ENCODE measurements around the gene AOPEP.

AOPEP gene

GRCh38 chr9:95032580-95033341 lies 306.3 kb downstream of the AOPEP start:
- ChIA-PET POLR2A (no interaction called here), CTCF (interaction anchor here (0.7 kb wide), 1 partner anchor 308 kb away, joined by 3 read pairs; no protein-coding TSS in a partner anchor)
- Histone ChIP-seq H3K36me3 (ENCODE audit: control insufficient read depth in 2 of 2, insufficient read depth in 1 of 2, low read length in 2 of 2) (no peaks in the 10 kb centered on the region), H3K4me1 (ENCODE audit: control insufficient read depth, insufficient read depth, low read length) (peaks cover 10% of the 10 kb centered on the region; the same call in 1 of the 2 replicates), H3K27ac (ENCODE audit: extremely low read depth, low read depth, low read length) (no peak overlapping the region), H3K9me3 (ENCODE audit: control insufficient read depth, insufficient read depth, low read depth, low read length) (no peaks in the 10 kb centered on the region), H3K4me3 (ENCODE audit: low read depth, low read length) (no peak overlapping the region)
- TF ChIP-seq ZNF510 (tag by site-specific recombination; IDR thresholded peaks at IDR 0.05; ENCODE audit: insufficient replicate concordance) (no peak), KLF8 (tag by site-specific recombination; IDR thresholded peaks at IDR 0.05) (no peak), ZNF18 (tag by site-specific recombination; IDR thresholded peaks at IDR 0.05) (no peak), ZNF354C (tag by site-specific recombination; IDR thresholded peaks at IDR 0.05; ENCODE audit: borderline replicate concordance, low read depth) (no peak), ZNF664 (tag by site-specific recombination; IDR thresholded peaks at IDR 0.05) (no peak), REST (tag by site-specific recombination; IDR thresholded peaks at IDR 0.05) (no peak), GLI4 (tag by site-specific recombination; IDR thresholded peaks at IDR 0.05) (no peak)

GRCh38 chr9:95035846-95036245 lies 309.3 kb downstream of the AOPEP start:
- CTCF ChIA-PET: no interaction called here
- H3K9me3 ChIP-seq (ENCODE audit: control insufficient read depth, insufficient read depth, low read depth, low read length): no peaks in the 10 kb centered on the region
- H3K36me3 ChIP-seq (ENCODE audit: control insufficient read depth in 2 of 2, insufficient read depth in 1 of 2, low read length in 2 of 2): no peaks in the 10 kb centered on the region
- H3K4me1 ChIP-seq (ENCODE audit: control insufficient read depth, insufficient read depth, low read length): peaks cover 10% of the 10 kb centered on the region; the same call in 1 of the 2 replicates
- POLR2A ChIA-PET: no interaction called here
- H3K27ac ChIP-seq (ENCODE audit: extremely low read depth, low read depth, low read length): no peak overlapping the region
- H3K4me3 ChIP-seq (ENCODE audit: low read depth, low read length): no peak overlapping the region
- TF ChIP-seq ZNF140 (tag by site-specific recombination; IDR thresholded peaks at IDR 0.05) (no peak), ZNF596 (tag by site-specific recombination; IDR thresholded peaks at IDR 0.05) (no peak), REPIN1 (tag by site-specific recombination; IDR thresholded peaks at IDR 0.05; ENCODE audit: low read depth) (no peak), ZNF623 (tag by site-specific recombination; IDR thresholded peaks at IDR 0.05) (no peak), ZSCAN30 (tag by site-specific recombination; IDR thresholded peaks at IDR 0.05) (no peak), ZNF174 (tag by site-specific recombination; IDR thresholded peaks at IDR 0.05) (no peak), ZNF530 (tag by site-specific recombination; IDR thresholded peaks at IDR 0.05; ENCODE audit: low read depth) (no peak), OSR2 (tag by site-specific recombination; IDR thresholded peaks at IDR 0.05) (no peak), ZNF704 (tag by site-specific recombination; IDR thresholded peaks at IDR 0.05) (no peak), ZNF664 (tag by site-specific recombination; IDR thresholded peaks at IDR 0.05) (no peak), INSM2 (tag by site-specific recombination; IDR thresholded peaks at IDR 0.05) (no peak), HOXD13 (CRISPR knock-in tag; IDR thresholded peaks at IDR 0.05; ENCODE audit: borderline replicate concordance) (no peak), ZNF10 (tag by site-specific recombination; IDR thresholded peaks at IDR 0.05) (no peak), ZNF341 (tag by site-specific recombination; IDR thresholded peaks at IDR 0.05; ENCODE audit: low read depth) (no peak), ZNF19 (tag by site-specific recombination; IDR thresholded peaks at IDR 0.05; ENCODE audit: low read depth) (no peak), TCF7L2 (IDR thresholded peaks at IDR 0.05; ENCODE audit: borderline replicate concordance, low read depth, low read length) (no peak), AEBP2 (tag by site-specific recombination; IDR thresholded peaks at IDR 0.05; ENCODE audit: borderline replicate concordance) (no peak), ZNF155 (tag by site-specific recombination; IDR thresholded peaks at IDR 0.05) (no peak), PRDM1 (tag by site-specific recombination; IDR thresholded peaks at IDR 0.05) (no peak)

Measured in HEK293 (cell line).